ENCODE data around the gene CAV2.
A peak's percentile ranks its signal among the peaks of the same experiment; 100 is the strongest.

The CAV2 gene

GRCh38 chr7:116525298-116525912 is 25.9 kb downstream of the CAV2 start:
- H3K27ac ChIP-seq: no peak overlapping the region
- no peak for TF ChIP-seq CTCF (conservative IDR thresholded peaks at IDR 0.05)
- TF ChIP-seq ZFX (IDR thresholded peaks at IDR 0.05): no peak

GRCh38 chr7:116525913-116526861 is 26.6 kb downstream of the CAV2 start:
- TF ChIP-seq ZFX (IDR thresholded peaks at IDR 0.05): no peak
- peak; percentile 98 for TF ChIP-seq CTCF (conservative IDR thresholded peaks at IDR 0.05)
- H3K27ac ChIP-seq: no peak overlapping the region

- TF ChIP-seq CTCF (conservative IDR thresholded peaks at IDR 0.05): no peak
- TF ChIP-seq ZFX (IDR thresholded peaks at IDR 0.05): no peak
- no peak overlapping the region for H3K27ac ChIP-seq
Observed at GRCh38 chr7:116526897-116527296, 27.4 kb downstream of the CAV2 start.

GRCh38 chr7:116527521-116527920 is 28.0 kb downstream of the CAV2 start:
- TF ChIP-seq CTCF (conservative IDR thresholded peaks at IDR 0.05): no peak
- H3K27ac ChIP-seq: no peak overlapping the region

- no peak overlapping the region for H3K27ac ChIP-seq
- TF ChIP-seq CTCF (conservative IDR thresholded peaks at IDR 0.05) (no peak), ZFX (IDR thresholded peaks at IDR 0.05) (no peak)
Observed at GRCh38 chr7:116528008-116528789, 28.7 kb downstream of the CAV2 start.

GRCh38 chr7:116529250-116529649 is 29.7 kb downstream of the CAV2 start:
- TF ChIP-seq ZFX (IDR thresholded peaks at IDR 0.05): no peak
- no peak for TF ChIP-seq CTCF (conservative IDR thresholded peaks at IDR 0.05)
- H3K27ac ChIP-seq: no peak overlapping the region
